ENCODE measurements around the gene CPSF6. TPM values are rescaled to one million over a fixed set of nuclear protein-coding genes. Genes with fewer than 3 reads are reported as not detected.

CPSF6 gene
- total RNA-seq, 2 donors from 2014 or later: 46.7 to 61.3 TPM

GRCh38 chr12:69275471-69275891 is 36.1 kb downstream of the CPSF6 start:
- Histone ChIP-seq H3K9ac (ENCODE audit: low read depth in 2 of 2, low read length in 2 of 2) (no peak overlapping the region), H3K4me1 (no peaks in the 10 kb centered on the region), H3K9me3 (no peaks in the 10 kb centered on the region), H3K36me3 (no peaks in the 10 kb centered on the region), H3K27me3 (no peaks in the 10 kb centered on the region), H3K4me3 (no peak overlapping the region), H3K27ac (no peak overlapping the region)
- intact Hi-C loops (cut with DNase I): no loop called here
- no peak for DNase-seq
- no peak for TF ChIP-seq CTCF (IDR thresholded peaks at IDR 0.05)

- no peak overlapping the region for H3K4me3 ChIP-seq
- no peaks in the 10 kb centered on the region for H3K27me3 ChIP-seq
- no peak overlapping the region for H3K9ac ChIP-seq (ENCODE audit: low read depth in 2 of 2, low read length in 2 of 2)
- intact Hi-C loops (cut with DNase I): no loop called here
- H3K27ac ChIP-seq: no peak overlapping the region
- TF ChIP-seq CTCF (IDR thresholded peaks at IDR 0.05): no peak
- H3K36me3 ChIP-seq: no peaks in the 10 kb centered on the region
- H3K4me1 ChIP-seq: no peaks in the 10 kb centered on the region
- no peaks in the 10 kb centered on the region for H3K9me3 ChIP-seq
- no peak for DNase-seq
These were observed 39.7 kb downstream of the CPSF6 start for GRCh38 chr12:69278814-69279782.

GRCh38 chr12:69284131-69284530 is 44.8 kb downstream of the CPSF6 start:
- no peaks in the 10 kb centered on the region for H3K36me3 ChIP-seq
- no peak overlapping the region for H3K4me3 ChIP-seq
- no peak overlapping the region for H3K27ac ChIP-seq
- H3K9ac ChIP-seq (ENCODE audit: low read depth in 2 of 2, low read length in 2 of 2): no peak overlapping the region
- peak; percentile 12 for TF ChIP-seq CTCF (IDR thresholded peaks at IDR 0.05)
- H3K27me3 ChIP-seq: no peaks in the 10 kb centered on the region
- peak; percentile 65 for DNase-seq
- H3K9me3 ChIP-seq: no peaks in the 10 kb centered on the region
- intact Hi-C loops (cut with DNase I): no loop called here
- H3K4me1 ChIP-seq: no peaks in the 10 kb centered on the region

GRCh38 chr12:69287556-69287955 is 48.2 kb downstream of the CPSF6 start:
- H3K27me3 ChIP-seq: no peaks in the 10 kb centered on the region
- H3K9me3 ChIP-seq: no peaks in the 10 kb centered on the region
- no peak overlapping the region for H3K4me3 ChIP-seq
- no peak overlapping the region for H3K27ac ChIP-seq
- intact Hi-C loops (cut with DNase I): no loop called here
- no peak for TF ChIP-seq CTCF (IDR thresholded peaks at IDR 0.05)
- DNase-seq: no peak
- no peaks in the 10 kb centered on the region for H3K36me3 ChIP-seq
- no peaks in the 10 kb centered on the region for H3K4me1 ChIP-seq
- no peak overlapping the region for H3K9ac ChIP-seq (ENCODE audit: low read depth in 2 of 2, low read length in 2 of 2)

- intact Hi-C loops (cut with DNase I): loop anchor here (5.0 to 10.0 kb wide), 3 partner anchors 64 to 344 kb away; partner anchors contain the start of gene YEATS4
- Histone ChIP-seq H3K9me3 (no peaks in the 10 kb centered on the region), H3K4me3 (no peak overlapping the region), H3K36me3 (no peaks in the 10 kb centered on the region), H3K9ac (ENCODE audit: low read depth in 2 of 2, low read length in 2 of 2) (no peak overlapping the region), H3K27ac (no peak overlapping the region), H3K4me1 (no peaks in the 10 kb centered on the region), H3K27me3 (no peaks in the 10 kb centered on the region)
- DNase-seq: peak; percentile 89
- TF ChIP-seq CTCF (IDR thresholded peaks at IDR 0.05): peak; percentile 95
These were observed 51.3 kb downstream of the CPSF6 start for GRCh38 chr12:69290545-69291277.
